ENCODE results near the gene TYK2. TPM values are rescaled to one million over a fixed set of nuclear protein-coding genes. Genes with fewer than 3 reads are reported as not detected.

The TYK2 gene
- total RNA-seq, 1 donor from 2014 or later = 36.1 TPM

GRCh38 chr19:10418485-10419199, 38.3 kb upstream of the TYK2 start:
- H3K27me3 ChIP-seq (ENCODE audit: control insufficient read depth, insufficient read depth, low read length) = peaks cover 25% of the 10 kb centered on the region
- no peak overlapping the region for H3K4me3 ChIP-seq (ENCODE audit: low read depth, low read length)
- TF ChIP-seq CTCF (IDR thresholded peaks at IDR 0.05; ENCODE audit: insufficient read depth, low read length, severe bottlenecking) = no peak
- no peak for FAIRE-seq
- no peaks in the 10 kb centered on the region for H3K36me3 ChIP-seq (ENCODE audit: control insufficient read depth, insufficient read depth, low read length)
- no peak for DNase-seq (ENCODE audit: low read depth)

GRCh38 chr19:10418235-10418484, 37.8 kb upstream of the TYK2 start:
- peaks cover 25% of the 10 kb centered on the region for H3K27me3 ChIP-seq (ENCODE audit: control insufficient read depth, insufficient read depth, low read length)
- no peaks in the 10 kb centered on the region for H3K36me3 ChIP-seq (ENCODE audit: control insufficient read depth, insufficient read depth, low read length)
- FAIRE-seq (no peak), DNase-seq (ENCODE audit: low read depth) (no peak)
- TF ChIP-seq CTCF (IDR thresholded peaks at IDR 0.05; ENCODE audit: insufficient read depth, low read length, severe bottlenecking) = peak; percentile 1
- no peak overlapping the region for H3K4me3 ChIP-seq (ENCODE audit: low read depth, low read length)

- no peak for TF ChIP-seq CTCF (IDR thresholded peaks at IDR 0.05; ENCODE audit: insufficient read depth, low read length, severe bottlenecking)
- Histone ChIP-seq H3K36me3 (ENCODE audit: control insufficient read depth, insufficient read depth, low read length) (no peaks in the 10 kb centered on the region), H3K4me3 (ENCODE audit: low read depth, low read length) (no peak overlapping the region), H3K27me3 (ENCODE audit: control insufficient read depth, insufficient read depth, low read length) (peaks cover 25% of the 10 kb centered on the region)
- FAIRE-seq (no peak), DNase-seq (ENCODE audit: low read depth) (no peak)
Measured at GRCh38 chr19:10417541-10418234, 37.3 kb upstream of the TYK2 start.

GRCh38 chr19:10416380-10417257, 36.2 kb upstream of the TYK2 start:
- peak; percentile 81 for TF ChIP-seq CTCF (IDR thresholded peaks at IDR 0.05; ENCODE audit: insufficient read depth, low read length, severe bottlenecking)
- no peak for FAIRE-seq
- Histone ChIP-seq H3K27me3 (ENCODE audit: control insufficient read depth, insufficient read depth, low read length) (peaks cover 22% of the 10 kb centered on the region), H3K4me3 (ENCODE audit: low read depth, low read length) (peak overlapping the region; percentile 46), H3K36me3 (ENCODE audit: control insufficient read depth, insufficient read depth, low read length) (no peaks in the 10 kb centered on the region)
- peak; percentile 40 for DNase-seq (ENCODE audit: low read depth)

GRCh38 chr19:10416083-10416379, 35.7 kb upstream of the TYK2 start:
- H3K27me3 ChIP-seq (ENCODE audit: control insufficient read depth, insufficient read depth, low read length) = peaks cover 16% of the 10 kb centered on the region
- FAIRE-seq (no peak), DNase-seq (ENCODE audit: low read depth) (no peak)
- no peak for TF ChIP-seq CTCF (IDR thresholded peaks at IDR 0.05; ENCODE audit: insufficient read depth, low read length, severe bottlenecking)
- no peaks in the 10 kb centered on the region for H3K36me3 ChIP-seq (ENCODE audit: control insufficient read depth, insufficient read depth, low read length)
- peak overlapping the region; percentile 46 for H3K4me3 ChIP-seq (ENCODE audit: low read depth, low read length)

Measured in bronchial epithelial cell (primary cell).